Measurements from ENCODE around the gene NEURL1.

NEURL1 gene

DNA sequence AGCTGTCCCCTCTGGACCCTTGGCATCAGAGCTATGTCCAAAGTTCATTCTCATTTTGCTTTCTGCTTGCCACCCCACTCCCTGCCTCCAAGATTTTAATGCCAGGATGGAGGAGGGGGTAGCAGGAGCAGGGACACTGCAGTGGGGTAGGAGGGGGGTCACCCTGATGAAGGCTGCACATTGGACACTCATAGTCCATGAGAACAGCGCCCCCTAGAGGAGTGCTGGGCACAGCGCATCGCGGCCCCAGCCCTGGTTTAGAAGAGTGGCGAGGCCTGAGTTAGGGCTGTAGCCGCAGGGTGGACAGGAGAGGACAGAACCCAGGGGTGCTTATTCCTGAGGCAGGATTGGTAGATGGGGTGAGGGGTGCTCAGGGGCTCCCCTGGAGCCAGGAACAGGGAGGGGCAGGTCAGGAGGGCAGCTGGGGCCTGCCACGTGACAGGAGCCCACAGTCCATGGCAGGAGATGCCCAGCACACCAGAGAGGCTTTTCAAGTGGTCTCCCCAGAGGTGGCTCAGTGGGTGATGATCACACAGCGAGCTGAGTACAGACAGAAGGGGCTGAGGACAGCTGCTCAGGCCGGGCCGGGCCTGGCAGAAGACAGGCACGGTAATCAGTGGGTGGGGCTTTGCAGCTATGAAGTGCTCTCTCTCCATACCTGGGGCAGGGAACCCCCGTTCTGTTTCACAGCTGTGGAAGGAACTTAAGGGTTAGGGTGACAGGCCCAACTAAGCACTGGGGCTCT is 71.4 kb downstream of the NEURL1 start:
- FAIRE-seq (peak; percentile 20), DNase-seq (ENCODE audit: insufficient read length, low spot score) (peak; percentile 52)
- TF ChIP-seq PAX5 (IDR thresholded peaks at IDR 0.05; ENCODE audit: insufficient read depth, low read length, severe bottlenecking) (no peak), POLR2AphosphoS5 (IDR thresholded peaks at IDR 0.05; ENCODE audit: low read depth, low read length) (no peak), SPI1 (IDR thresholded peaks at IDR 0.05; ENCODE audit: low read depth, low read length) (no peak), POU2F2 (IDR thresholded peaks at IDR 0.05; ENCODE audit: low read depth, low read length) (no peak), TAF1 (IDR thresholded peaks at IDR 0.05; ENCODE audit: low read depth, low read length) (no peak), POLR2A (IDR thresholded peaks at IDR 0.05; ENCODE audit: low read depth, low read length) (no peak)

DNA sequence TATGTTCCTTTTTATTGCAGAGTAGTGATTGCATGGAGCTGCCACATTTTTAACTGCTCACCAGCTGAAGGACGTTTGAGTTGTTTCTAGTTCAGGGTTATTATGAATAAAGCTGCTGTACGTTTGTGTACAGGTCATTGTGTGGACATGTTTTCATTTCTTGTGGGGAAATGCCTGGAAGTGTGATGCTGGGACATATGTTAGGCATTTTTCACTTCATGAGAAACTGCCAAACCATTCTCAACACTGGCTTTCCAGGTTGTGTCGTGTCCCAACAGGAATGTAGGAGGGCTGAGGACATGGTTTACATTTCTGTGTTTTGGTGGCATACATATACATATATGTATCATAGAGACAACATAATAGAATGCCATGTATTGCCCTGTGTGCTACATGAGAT is 73.0 kb downstream of the NEURL1 start:
- FAIRE-seq (no peak), DNase-seq (ENCODE audit: insufficient read length, low spot score) (no peak)
- TF ChIP-seq POLR2AphosphoS5 (IDR thresholded peaks at IDR 0.05; ENCODE audit: low read depth, low read length) (no peak), POLR2A (IDR thresholded peaks at IDR 0.05; ENCODE audit: low read depth, low read length) (no peak), PAX5 (IDR thresholded peaks at IDR 0.05; ENCODE audit: insufficient read depth, low read length, severe bottlenecking) (no peak), SPI1 (IDR thresholded peaks at IDR 0.05; ENCODE audit: low read depth, low read length) (no peak), POU2F2 (IDR thresholded peaks at IDR 0.05; ENCODE audit: low read depth, low read length) (no peak), TAF1 (IDR thresholded peaks at IDR 0.05; ENCODE audit: low read depth, low read length) (no peak)

- FAIRE-seq, result no peak
- DNase-seq (ENCODE audit: insufficient read length, low spot score), result no peak
- TF ChIP-seq POLR2AphosphoS5 (IDR thresholded peaks at IDR 0.05; ENCODE audit: low read depth, low read length), result no peak
- TF ChIP-seq TAF1 (IDR thresholded peaks at IDR 0.05; ENCODE audit: low read depth, low read length), result no peak
- no peak for TF ChIP-seq PAX5 (IDR thresholded peaks at IDR 0.05; ENCODE audit: insufficient read depth, low read length, severe bottlenecking)
- TF ChIP-seq POLR2A (IDR thresholded peaks at IDR 0.05; ENCODE audit: low read depth, low read length), result no peak
- TF ChIP-seq POU2F2 (IDR thresholded peaks at IDR 0.05; ENCODE audit: low read depth, low read length), result no peak
- TF ChIP-seq SPI1 (IDR thresholded peaks at IDR 0.05; ENCODE audit: low read depth, low read length), result no peak
These were observed 75.0 kb downstream of the NEURL1 start for GRCh38 chr10:103568505-103568904.

- no peak for DNase-seq (ENCODE audit: insufficient read length, low spot score)
- TF ChIP-seq POLR2AphosphoS5 (IDR thresholded peaks at IDR 0.05; ENCODE audit: low read depth, low read length), result no peak
- no peak for TF ChIP-seq PAX5 (IDR thresholded peaks at IDR 0.05; ENCODE audit: insufficient read depth, low read length, severe bottlenecking)
- TF ChIP-seq POU2F2 (IDR thresholded peaks at IDR 0.05; ENCODE audit: low read depth, low read length), result no peak
- TF ChIP-seq SPI1 (IDR thresholded peaks at IDR 0.05; ENCODE audit: low read depth, low read length), result no peak
- no peak for TF ChIP-seq TAF1 (IDR thresholded peaks at IDR 0.05; ENCODE audit: low read depth, low read length)
- TF ChIP-seq POLR2A (IDR thresholded peaks at IDR 0.05; ENCODE audit: low read depth, low read length), result no peak
- FAIRE-seq, result no peak
These were observed 76.4 kb downstream of the NEURL1 start for GRCh38 chr10:103569896-103570295.

- FAIRE-seq, result no peak
- TF ChIP-seq TAF1 (IDR thresholded peaks at IDR 0.05; ENCODE audit: low read depth, low read length), result no peak
- TF ChIP-seq PAX5 (IDR thresholded peaks at IDR 0.05; ENCODE audit: insufficient read depth, low read length, severe bottlenecking), result no peak
These were observed 77.5 kb downstream of the NEURL1 start for GRCh38 chr10:103570844-103571655.

GRCh38 chr10:103571656-103571975 is 78.1 kb downstream of the NEURL1 start:
- FAIRE-seq (no peak), DNase-seq (ENCODE audit: insufficient read length, low spot score) (no peak)
- TF ChIP-seq PAX5 (IDR thresholded peaks at IDR 0.05; ENCODE audit: insufficient read depth, low read length, severe bottlenecking), result no peak
- TF ChIP-seq TAF1 (IDR thresholded peaks at IDR 0.05; ENCODE audit: low read depth, low read length), result no peak
- TF ChIP-seq POLR2AphosphoS5 (IDR thresholded peaks at IDR 0.05; ENCODE audit: low read depth, low read length), result no peak
- no peak for TF ChIP-seq POU2F2 (IDR thresholded peaks at IDR 0.05; ENCODE audit: low read depth, low read length)
- TF ChIP-seq SPI1 (IDR thresholded peaks at IDR 0.05; ENCODE audit: low read depth, low read length), result no peak
- TF ChIP-seq POLR2A (IDR thresholded peaks at IDR 0.05; ENCODE audit: low read depth, low read length), result no peak

More at GRCh38 chr10:103570844-103571655, 77.5 kb downstream of the NEURL1 start:
- DNase-seq (ENCODE audit: insufficient read length, low spot score), result no peak

GRCh38 chr10:103572347-103573204 is 79.1 kb downstream of the NEURL1 start:
- no peak for TF ChIP-seq POLR2A (IDR thresholded peaks at IDR 0.05; ENCODE audit: low read depth, low read length)
- TF ChIP-seq SPI1 (IDR thresholded peaks at IDR 0.05; ENCODE audit: low read depth, low read length), result no peak
- no peak for TF ChIP-seq TAF1 (IDR thresholded peaks at IDR 0.05; ENCODE audit: low read depth, low read length)
- no peak for TF ChIP-seq POU2F2 (IDR thresholded peaks at IDR 0.05; ENCODE audit: low read depth, low read length)
- no peak for TF ChIP-seq PAX5 (IDR thresholded peaks at IDR 0.05; ENCODE audit: insufficient read depth, low read length, severe bottlenecking)
- no peak for TF ChIP-seq POLR2AphosphoS5 (IDR thresholded peaks at IDR 0.05; ENCODE audit: low read depth, low read length)
- DNase-seq (ENCODE audit: insufficient read length, low spot score) (no peak), FAIRE-seq (no peak)

- FAIRE-seq (no peak), DNase-seq (ENCODE audit: insufficient read length, low spot score) (no peak)
- TF ChIP-seq POLR2AphosphoS5 (IDR thresholded peaks at IDR 0.05; ENCODE audit: low read depth, low read length), result no peak
- no peak for TF ChIP-seq POLR2A (IDR thresholded peaks at IDR 0.05; ENCODE audit: low read depth, low read length)
- TF ChIP-seq PAX5 (IDR thresholded peaks at IDR 0.05; ENCODE audit: insufficient read depth, low read length, severe bottlenecking), result no peak
- no peak for TF ChIP-seq TAF1 (IDR thresholded peaks at IDR 0.05; ENCODE audit: low read depth, low read length)
- no peak for TF ChIP-seq POU2F2 (IDR thresholded peaks at IDR 0.05; ENCODE audit: low read depth, low read length)
- no peak for TF ChIP-seq SPI1 (IDR thresholded peaks at IDR 0.05; ENCODE audit: low read depth, low read length)
These were observed 79.6 kb downstream of the NEURL1 start for GRCh38 chr10:103573205-103573487.

Measured in GM12891 (cell line).